Endothelial cell of umbilical vein (primary cell): ENCODE data around the gene ATP2A2. TPM values are rescaled to one million over a fixed set of nuclear protein-coding genes. Genes with fewer than 3 reads are reported as not detected.

Experiments
- BruUV-seq: library from RNA; stranded (reverse); fragments of 400-500 nt; replicated peaks from 2 replicates; lab custom pipeline; 2021; lab: Mats Ljungman, UMichigan
- CTCF ChIA-PET: fragments of 300-600, 350-600 bp; sonication (Branson Sonifier 250); formaldehyde crosslinking; loops from one replicate; lab custom pipeline; 2021; ENCODE audit warnings: antibody characterized with exemption, inconsistent platforms; lab: Charles Lee
- POLR2A ChIA-PET: fragments of 300-600, 350-600 bp; sonication (Branson Sonifier 250); formaldehyde crosslinking; loops from one replicate; lab custom pipeline; 2021; ENCODE audit warnings: antibody characterized with exemption, inconsistent platforms; lab: Charles Lee
- DNase-seq: peaks from one replicate; pipeline ENCODE4 v3.0.0-alpha.2; 2011; ENCODE audit warnings: low read depth, low spot score
- FAIRE-seq: peaks from 2 replicates; lab custom pipeline; 2011; peaks lifted over from hg19 to GRCh38; lab: Jason Lieb, UNC
- H2AFZ ChIP-seq: 2 replicates; pipeline ENCODE4 v1.6.0; 2012; ENCODE audit warnings: low read depth, low read length, control low read depth, inconsistent platforms
- H3K27ac ChIP-seq: 2 replicates; pipeline ENCODE4 v1.5.1; 2011; ENCODE audit warnings: low read depth, mild to moderate bottlenecking, control low read depth, low read length, moderate library complexity; ENCODE audit not compliant: insufficient read depth
- H3K27me3 ChIP-seq, 2 experiments: 2 replicates each; pipeline versions ENCODE4 v1.6.0 to v1.6.1; 2011; ENCODE audit warnings: low read length in 2 of 2, mixed read lengths in 1 of 2; ENCODE audit not compliant: control insufficient read depth in 2 of 2, insufficient read depth in 2 of 2
- H3K36me3 ChIP-seq, 2 experiments: 2 replicates in 1 of 2; 3 replicates in 1 of 2; pipeline ENCODE4 v1.5.1; 2011; ENCODE audit warnings: low read length in 2 of 2, mild to moderate bottlenecking in 1 of 2, moderate library complexity in 1 of 2; ENCODE audit not compliant: control insufficient read depth in 2 of 2, insufficient read depth in 2 of 2; ENCODE audit errors: extremely low read depth in 1 of 2
- H3K4me1 ChIP-seq: 3 replicates; pipeline ENCODE4 v1.5.1; 2011; ENCODE audit warnings: mild to moderate bottlenecking, low read length; ENCODE audit not compliant: control insufficient read depth, insufficient read depth; ENCODE audit errors: extremely low read depth
- H3K4me2 ChIP-seq: 2 replicates; pipeline ENCODE4 v1.6.1; 2011; ENCODE audit warnings: low read length, control low read depth, mixed read lengths; ENCODE audit not compliant: insufficient read depth
- H3K4me3 ChIP-seq, 3 experiments: fragments of 200-600 bp in 1 of 3; sonication (generic), shearing (Covaris generic) in 1 of 3; replicated peaks in 1 of 3; 2 replicates each; pipeline ENCODE4 v1.5.1; 2011 to 2016; ENCODE audit warnings: control low read depth in 3 of 3, low read length in 3 of 3, mild to moderate bottlenecking in 2 of 3, inconsistent platforms in 1 of 3, low read depth in 1 of 3, moderate library complexity in 1 of 3; ENCODE audit not compliant: insufficient read depth in 1 of 3
- H3K79me2 ChIP-seq: 2 replicates; pipeline ENCODE4 v1.6.0; 2012; ENCODE audit warnings: low read length, inconsistent platforms; ENCODE audit not compliant: control insufficient read depth, insufficient read depth
- H3K9ac ChIP-seq: replicated peaks from 2 replicates; pipeline ENCODE3; 2011; ENCODE audit warnings: low read length, control low read depth; ENCODE audit not compliant: insufficient read depth; ENCODE audit errors: extremely low read depth
- H3K9me1 ChIP-seq: replicated peaks from 3 replicates; pipeline ENCODE4 v1.6.0; 2011; ENCODE audit warnings: mild to moderate bottlenecking, low read length; ENCODE audit not compliant: control insufficient read depth, insufficient read depth; ENCODE audit errors: extremely low read depth
- H3K9me3 ChIP-seq: replicated peaks from 2 replicates; pipeline ENCODE4 v1.5.1; 2012; ENCODE audit warnings: low read length, inconsistent platforms; ENCODE audit not compliant: control insufficient read depth, insufficient read depth
- H4K20me1 ChIP-seq: replicated peaks from 2 replicates; pipeline ENCODE3; 2011; ENCODE audit warnings: mild to moderate bottlenecking, low read length; ENCODE audit not compliant: control insufficient read depth, insufficient read depth; ENCODE audit errors: extremely low read depth
- EZH2 ChIP-seq: IDR thresholded peaks from 2 replicates; pipeline ENCODE4 v1.6.1; 2012; ENCODE audit warnings: borderline replicate concordance, low read depth, mild to moderate bottlenecking, moderate library complexity, low read length, inconsistent platforms; ENCODE audit not compliant: severe bottlenecking
- FOS ChIP-seq: IDR thresholded peaks from 2 replicates; pipeline ENCODE4 v1.6.1; 2011; ENCODE audit warnings: mild to moderate bottlenecking, low read length, moderate library complexity, borderline replicate concordance; ENCODE audit not compliant: insufficient read depth
- GATA2 ChIP-seq: IDR thresholded peaks from 2 replicates; pipeline ENCODE4 v1.7.0; 2011; ENCODE audit warnings: low read depth, mild to moderate bottlenecking, moderate library complexity, mixed read lengths, low read length; ENCODE audit not compliant: insufficient read length, insufficient read depth
- MYC ChIP-seq: IDR thresholded peaks from one replicate; pipeline ENCODE4 v1.6.1; 2011; ENCODE audit warnings: mild to moderate bottlenecking, low read depth, low read length
- POLR2A ChIP-seq: IDR thresholded peaks from 2 replicates; pipeline ENCODE4 v1.6.1; 2012; ENCODE audit warnings: low read depth, mild to moderate bottlenecking, control low read depth, low read length
- POLR2AphosphoS5 ChIP-seq: IDR thresholded peaks from 2 replicates; pipeline ENCODE4 v1.6.1; 2012; ENCODE audit warnings: low read depth, mild to moderate bottlenecking, control low read depth, low read length, moderate library complexity; ENCODE audit not compliant: insufficient read depth
- dilution Hi-C: fragments of 300-500 bp; cut with MboI; formaldehyde crosslinking; loops from one replicate; pipeline ENCODE4 v1.15.0; 2019; ENCODE audit warnings: low sequenced_read_pairs; ENCODE audit not compliant: extremely low pct_ligation_motif_present
- intact Hi-C: fragments of 100-400 bp; cut with micrococcal nuclease; formaldehyde crosslinking; loops from one replicate; pipeline ENCODE4 v1.10.0; 2022
- polyA plus RNA-seq, 4 experiments: library from polyadenylated mRNA; depleted of rRNA in 3 of 4; stranded (reverse) in 3 of 4; unstranded in 1 of 4; fragments of >200 nt; gene quantifications; 2 replicates each; pipeline versions ENCODE4 v1.2.1 to v1.2.3, GENCODE V29; 2011 to 2012; ENCODE audit warnings: missing spikeins in 1 of 4
- total RNA-seq: library from RNA; stranded (reverse); gene quantifications from 2 replicates; pipeline ENCODE4 v1.2.3, GENCODE V29; 2021
- TF ChIP-seq, protein P1 (sequence below), 2 donors: IDR thresholded peaks; 1 replicate in 1 of 2; 2 replicates in 1 of 2; pipeline ENCODE4 v1.5.1; 2011; ENCODE audit warnings: low read length in 2 of 2, mild to moderate bottlenecking in 2 of 2, moderate library complexity in 2 of 2, control low read depth in 1 of 2, inconsistent platforms in 1 of 2, low read depth in 1 of 2; ENCODE audit not compliant: insufficient read depth in 1 of 2; ENCODE audit errors: extremely low read depth in 1 of 2

ATP2A2 gene
- total and polyA plus RNA-seq, 2 donors (not counting 3 experiments of a cell fraction or from before 2014, with no cell fraction given), result 102 to 239 TPM

DNA sequence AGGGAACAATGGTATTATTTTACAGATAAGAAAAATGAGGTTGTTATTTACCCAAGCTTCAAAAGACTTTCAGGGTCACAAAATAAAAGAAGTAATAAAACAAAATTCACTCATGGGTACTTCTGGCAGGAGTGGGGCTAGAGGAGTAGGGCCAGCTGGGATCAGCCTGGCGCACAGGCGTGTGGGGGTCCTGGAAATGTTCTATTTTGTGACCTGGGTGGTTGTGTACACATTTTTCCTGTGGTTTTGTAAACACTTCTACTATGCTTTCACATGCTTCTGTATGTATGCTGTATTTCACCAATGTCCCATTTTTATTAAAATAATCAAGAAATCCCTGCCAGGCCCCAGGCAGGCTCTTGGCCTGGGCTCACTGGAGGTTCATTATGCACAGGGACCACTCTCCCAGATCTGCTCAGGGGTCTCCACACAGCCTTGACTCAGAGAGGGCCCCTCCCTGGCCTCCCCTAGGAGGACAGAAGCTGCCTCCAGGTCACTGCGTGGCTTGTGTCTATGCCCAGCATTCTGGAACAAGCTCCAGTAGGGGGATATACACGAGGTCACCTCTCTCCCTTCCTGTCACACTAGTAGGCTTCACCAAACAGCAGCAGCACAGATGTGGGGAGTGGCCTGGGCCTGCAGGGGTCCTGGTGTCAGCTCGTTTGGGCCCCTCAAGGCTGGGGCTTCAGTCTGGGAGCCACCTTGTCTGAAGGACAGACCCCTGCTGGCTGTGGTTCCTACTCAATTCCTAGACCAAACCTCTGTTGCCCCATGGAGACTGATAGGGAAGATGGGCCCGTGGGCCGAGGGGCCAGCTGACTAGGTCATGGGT is 84.7 kb downstream of the ATP2A2 start:
- Histone ChIP-seq H3K4me1 (no peaks in the 10 kb centered on the region), H4K20me1 (no peaks in the 10 kb centered on the region), H3K36me3 (peaks cover 0 to 4% of the 10 kb centered on the region in 2 experiments), H3K4me3 (no peak overlapping the region), H3K4me2 (no peak overlapping the region), H3K27ac (no peak overlapping the region), H3K9ac (no peak overlapping the region), H3K27me3 (no peaks in the 10 kb centered on the region), H3K9me3 (no peaks in the 10 kb centered on the region), H2AFZ (no peak overlapping the region), H3K9me1 (no peaks in the 10 kb centered on the region), H3K79me2 (no peaks in the 10 kb centered on the region)
- ChIA-PET CTCF (interaction anchor here (0.8 to 4.6 kb wide), 3 partner anchors 12 to 66 kb away, joined by 3 to 19 read pairs (median 6); no protein-coding TSS in a partner anchor), POLR2A (no interaction called here)
- BruUV-seq, result no TSS peak
- FAIRE-seq, result no peak
- no peak for DNase-seq
- TF ChIP-seq FOS (no peak), MYC (no peak), POLR2A (no peak), GATA2 (no peak), POLR2AphosphoS5 (no peak), EZH2 (no peak)
- TF ChIP-seq, protein P1, sequence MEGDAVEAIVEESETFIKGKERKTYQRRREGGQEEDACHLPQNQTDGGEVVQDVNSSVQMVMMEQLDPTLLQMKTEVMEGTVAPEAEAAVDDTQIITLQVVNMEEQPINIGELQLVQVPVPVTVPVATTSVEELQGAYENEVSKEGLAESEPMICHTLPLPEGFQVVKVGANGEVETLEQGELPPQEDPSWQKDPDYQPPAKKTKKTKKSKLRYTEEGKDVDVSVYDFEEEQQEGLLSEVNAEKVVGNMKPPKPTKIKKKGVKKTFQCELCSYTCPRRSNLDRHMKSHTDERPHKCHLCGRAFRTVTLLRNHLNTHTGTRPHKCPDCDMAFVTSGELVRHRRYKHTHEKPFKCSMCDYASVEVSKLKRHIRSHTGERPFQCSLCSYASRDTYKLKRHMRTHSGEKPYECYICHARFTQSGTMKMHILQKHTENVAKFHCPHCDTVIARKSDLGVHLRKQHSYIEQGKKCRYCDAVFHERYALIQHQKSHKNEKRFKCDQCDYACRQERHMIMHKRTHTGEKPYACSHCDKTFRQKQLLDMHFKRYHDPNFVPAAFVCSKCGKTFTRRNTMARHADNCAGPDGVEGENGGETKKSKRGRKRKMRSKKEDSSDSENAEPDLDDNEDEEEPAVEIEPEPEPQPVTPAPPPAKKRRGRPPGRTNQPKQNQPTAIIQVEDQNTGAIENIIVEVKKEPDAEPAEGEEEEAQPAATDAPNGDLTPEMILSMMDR (IDR thresholded peaks at IDR 0.05; ENCODE audit: extremely low read depth in 1 of 2, insufficient read depth in 1 of 2, low read depth in 1 of 2, low read length in 2 of 2), result no peak
- dilution Hi-C loops, result no loop called here
- intact Hi-C loops, result no loop called here
